GM19455 (cell line): ENCODE results near the gene DIAPH2.
"Not testable (repeated sequence)": the region's sequence is repeated elsewhere in the genome, so short reads cannot be mapped to it uniquely, and the experiment has no call there.

Experiments used
- ATAC-seq: cut with Tn5 transposase; IDR thresholded peaks from one replicate; pipeline ENCODE4 v1.9.1; 2021; ENCODE audit not compliant: unreplicated experiment

DIAPH2 gene

DNA sequence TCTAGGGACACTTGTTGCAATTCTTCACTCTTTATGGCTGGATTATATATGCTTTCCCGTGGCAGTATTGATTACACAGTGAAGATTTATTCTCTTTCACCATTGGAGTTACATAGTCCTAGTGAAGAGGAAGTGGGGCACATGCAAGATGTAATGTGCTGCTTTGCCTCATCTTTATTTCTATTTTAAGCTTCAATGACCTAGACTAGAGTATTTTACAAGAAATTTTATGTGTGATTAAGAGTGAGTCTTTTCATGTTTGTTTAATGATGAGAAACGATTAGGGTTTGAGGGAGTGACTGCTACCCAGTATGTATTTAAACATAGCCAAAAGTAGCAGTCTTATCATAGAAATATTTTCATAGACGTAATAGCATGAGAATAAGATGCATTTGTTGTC lies 30.8 kb downstream of the DIAPH2 start:
- ATAC-seq, result no peak

DNA sequence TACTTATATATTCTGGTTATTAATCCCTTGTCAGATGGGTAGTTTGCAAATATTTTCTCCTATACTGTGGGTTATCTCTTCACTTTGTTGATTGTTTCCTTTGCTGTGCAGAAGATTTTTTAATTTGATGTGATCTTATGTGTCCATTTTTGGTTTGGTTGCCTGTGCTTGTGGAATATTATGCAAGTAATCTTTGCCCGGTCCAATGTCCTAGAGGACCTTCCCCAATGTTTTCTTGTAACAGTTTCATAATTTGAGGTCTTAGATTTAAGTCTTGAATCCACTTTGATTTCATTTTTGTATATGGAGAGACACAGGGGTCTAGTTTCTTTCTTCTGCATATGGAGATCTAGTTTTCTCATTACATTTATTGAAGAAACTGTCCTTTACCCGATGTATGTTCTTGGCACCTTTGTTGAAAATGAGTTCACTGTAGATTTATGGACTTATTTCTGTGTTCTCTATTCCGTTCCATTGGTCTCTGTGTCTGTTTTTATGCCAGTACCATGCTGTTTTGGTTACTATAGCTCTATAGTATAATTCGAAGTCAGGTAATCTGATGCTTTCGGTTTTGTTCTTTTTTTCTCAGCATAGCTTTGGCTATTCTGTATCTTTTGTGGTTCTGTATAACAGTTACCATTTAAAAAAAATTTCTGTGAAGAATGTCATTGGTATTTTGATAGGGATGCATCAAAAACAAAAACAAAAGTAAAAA lies 34.7 kb downstream of the DIAPH2 start:
- ATAC-seq, result no peak

DNA sequence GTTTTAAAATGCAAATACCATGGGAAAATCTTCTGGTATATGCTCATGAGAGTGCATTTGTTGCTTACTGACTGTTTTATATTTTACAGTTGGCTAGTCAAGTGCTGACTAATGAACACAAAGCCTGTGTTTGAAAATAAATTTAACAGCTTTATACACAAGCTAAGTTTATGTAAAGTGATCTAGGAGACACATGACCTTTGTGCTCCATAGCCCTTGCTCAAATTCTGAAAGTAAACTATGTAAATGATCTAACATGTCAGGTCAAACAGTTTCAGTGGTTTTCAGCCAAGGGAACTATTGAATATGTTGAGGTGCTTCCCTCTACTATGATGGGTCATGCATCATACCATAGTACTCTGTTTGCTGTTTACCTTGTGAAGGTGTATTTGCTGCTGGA lies 36.7 kb downstream of the DIAPH2 start:
- ATAC-seq, result peak; percentile 99

- no peak for ATAC-seq
These were observed 38.1 kb downstream of the DIAPH2 start for GRCh38 chrX:96722781-96723180.

- no peak for ATAC-seq
These were observed 44.4 kb downstream of the DIAPH2 start for GRCh38 chrX:96729053-96729452.

GRCh38 chrX:96729868-96730643 lies 45.4 kb downstream of the DIAPH2 start:
- no peak for ATAC-seq

- ATAC-seq, result not testable (repeated sequence)
These were observed 46.4 kb downstream of the DIAPH2 start for GRCh38 chrX:96731000-96731399.

DNA sequence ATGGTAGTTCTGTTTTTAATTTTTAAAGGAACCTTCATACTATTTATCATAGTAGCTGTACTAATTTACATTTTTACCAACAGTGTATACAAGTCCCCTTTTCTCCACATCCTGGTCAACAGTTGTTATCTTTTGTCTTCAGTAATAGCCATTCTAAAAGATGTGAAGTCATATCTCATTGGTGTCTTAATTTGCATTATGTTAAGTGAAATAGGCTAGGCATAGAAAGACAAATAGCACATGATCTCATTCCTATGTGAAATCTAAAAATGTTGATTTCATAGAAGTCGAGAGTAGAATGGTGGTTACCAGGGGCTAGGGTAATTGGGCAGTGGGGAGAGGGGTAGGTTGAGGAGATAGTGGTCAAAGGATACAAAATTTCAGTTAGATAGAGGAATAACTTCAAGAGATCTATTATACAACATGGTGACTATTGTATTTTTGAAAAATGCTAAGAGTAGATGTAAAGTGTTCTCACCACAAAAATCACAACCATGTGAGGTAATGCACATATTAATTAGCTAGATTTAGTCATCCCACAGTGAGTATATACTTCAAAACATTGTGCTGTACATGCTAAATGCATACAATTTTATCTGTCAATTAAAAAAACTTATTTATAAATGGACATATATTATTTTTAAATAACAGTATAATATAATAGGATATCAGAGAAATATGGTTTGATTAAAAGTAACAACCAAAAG lies 58.9 kb downstream of the DIAPH2 start:
- ATAC-seq, result no peak

GRCh38 chrX:96752781-96753180 lies 68.1 kb downstream of the DIAPH2 start:
- ATAC-seq, result no peak

DNA sequence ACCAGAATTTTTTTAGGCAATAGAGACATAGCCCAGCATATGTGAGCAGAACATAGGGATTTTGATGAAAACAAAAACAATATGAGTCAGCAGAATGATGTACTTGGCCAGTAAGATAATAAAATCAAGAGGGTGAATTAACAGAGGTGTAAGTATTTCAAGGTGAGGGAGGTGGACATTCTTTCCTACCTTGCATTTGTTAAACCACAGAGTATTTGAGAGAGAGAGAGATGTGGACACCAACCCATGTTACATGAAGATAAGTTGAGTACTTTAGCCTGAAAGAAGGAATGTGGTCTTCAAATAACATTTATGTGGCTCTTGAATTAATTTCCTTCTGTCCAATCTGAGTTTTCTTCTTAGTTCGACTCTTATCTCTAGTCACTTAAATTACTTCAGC lies 68.6 kb downstream of the DIAPH2 start:
- ATAC-seq, result no peak

DNA sequence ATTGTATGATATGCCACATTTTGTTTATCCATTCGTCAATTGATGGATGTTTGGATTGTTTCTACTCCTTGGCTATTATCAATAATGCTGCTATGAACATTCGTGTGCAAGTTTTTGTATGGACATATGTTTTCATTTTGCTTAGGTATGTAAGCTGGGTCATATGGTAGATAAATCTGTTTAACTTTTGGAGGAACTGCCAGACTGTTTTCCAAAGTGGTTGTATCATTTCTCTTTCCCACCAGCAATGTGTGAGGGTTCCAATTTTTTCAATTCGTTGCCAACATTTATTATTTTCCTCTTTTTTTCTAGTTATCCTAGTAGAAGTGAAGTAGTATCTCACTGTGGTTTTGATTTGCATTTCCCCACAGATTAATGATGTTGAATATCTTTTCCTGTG lies 71.8 kb downstream of the DIAPH2 start:
- no peak for ATAC-seq

DNA sequence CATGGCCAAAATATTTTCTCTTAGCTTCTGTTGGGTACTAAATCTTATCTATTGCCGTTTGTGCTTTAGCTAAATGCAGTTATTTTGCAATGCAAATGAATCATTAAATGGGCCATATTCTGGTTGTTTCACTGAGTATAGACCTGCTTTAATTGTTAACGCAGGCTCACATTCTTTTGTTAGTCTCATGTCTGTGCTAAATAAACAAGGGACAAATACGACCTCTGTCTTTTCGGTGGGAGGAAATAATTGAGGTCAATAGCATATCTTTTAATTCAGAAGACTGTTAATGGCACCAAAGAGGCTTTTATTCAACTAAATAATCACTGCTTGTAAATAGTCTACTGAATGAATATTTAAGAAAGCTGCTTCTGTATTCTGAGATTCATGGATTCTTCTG lies 76.9 kb downstream of the DIAPH2 start:
- no peak for ATAC-seq

DNA sequence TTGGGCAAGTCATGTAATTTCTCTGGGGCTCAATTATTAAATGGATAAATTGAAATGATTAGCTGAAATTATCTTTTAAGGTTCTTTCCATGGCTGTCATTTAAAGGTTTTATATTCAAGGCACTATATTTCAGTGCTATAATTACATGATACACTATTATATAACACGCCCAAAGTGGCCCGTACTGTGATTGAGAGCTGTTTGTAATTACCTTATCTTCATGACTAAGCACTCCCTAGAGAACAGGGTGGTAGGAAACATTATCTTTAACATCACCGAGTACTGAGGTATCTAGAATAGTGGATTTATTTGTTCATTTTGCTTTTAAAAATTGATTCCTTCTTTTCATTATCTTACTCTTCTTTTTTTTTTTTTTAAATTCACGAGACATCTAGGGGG lies 79.0 kb downstream of the DIAPH2 start:
- ATAC-seq, result no peak

GRCh38 chrX:96764864-96765263 lies 80.2 kb downstream of the DIAPH2 start:
- peak; percentile 76 for ATAC-seq

DNA sequence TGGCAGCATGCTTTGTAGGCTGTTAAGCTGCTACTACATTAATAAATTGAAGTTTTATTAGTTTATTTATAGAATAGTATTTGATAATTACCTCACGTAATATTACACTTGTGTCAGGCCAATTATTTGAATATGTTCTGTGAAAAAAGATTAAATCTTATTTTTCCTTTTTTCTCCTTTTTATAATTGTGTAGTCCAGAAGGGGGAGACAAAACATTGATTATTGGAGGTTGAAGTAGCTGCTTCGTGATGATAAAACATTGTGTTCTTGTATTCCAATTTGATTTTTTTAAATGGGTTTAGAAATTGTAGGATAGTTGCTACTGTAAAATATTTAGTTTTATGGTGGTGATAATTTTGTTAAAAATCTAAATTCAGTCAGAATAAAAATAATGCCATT lies 85.7 kb downstream of the DIAPH2 start:
- ATAC-seq, result no peak

- no peak for ATAC-seq
These were observed 86.8 kb downstream of the DIAPH2 start for GRCh38 chrX:96771486-96771885.

DNA sequence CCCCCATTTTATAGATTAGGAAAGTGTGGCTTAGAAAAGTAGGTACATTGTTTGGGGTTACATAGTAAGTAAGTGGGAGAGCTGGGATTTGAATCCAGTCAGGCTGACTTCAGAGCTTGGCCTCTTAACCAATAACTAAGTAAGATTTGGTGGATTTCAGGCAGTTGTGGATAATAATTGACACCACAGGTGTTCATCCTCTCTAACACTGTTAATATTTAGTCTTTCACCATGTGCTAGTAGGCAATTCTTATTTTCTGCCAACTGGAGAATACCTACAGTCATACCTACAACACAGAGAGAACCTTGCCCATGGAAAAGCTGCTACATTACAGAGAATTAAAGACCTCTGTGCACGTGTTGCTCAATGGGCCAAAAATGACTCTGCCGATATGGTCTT lies 89.5 kb downstream of the DIAPH2 start:
- ATAC-seq, result no peak

DNA sequence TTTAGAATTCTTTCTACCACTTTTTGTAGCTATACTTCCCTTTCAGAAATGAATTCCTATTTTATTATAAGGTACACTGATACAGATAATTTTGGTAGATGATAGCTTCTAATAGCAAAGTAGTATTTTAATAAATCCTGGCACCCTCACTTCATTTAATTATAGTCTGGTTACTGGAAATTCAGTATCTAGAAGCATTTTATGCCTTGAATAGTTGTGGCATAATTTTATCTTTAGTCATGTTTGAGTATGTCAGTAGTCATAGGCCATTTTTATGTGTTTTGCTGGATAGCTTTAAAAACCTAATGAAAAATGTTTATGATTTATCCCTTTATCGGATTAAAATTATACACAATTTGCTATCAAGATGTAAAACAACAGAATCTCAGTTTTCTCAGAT lies 92.3 kb downstream of the DIAPH2 start:
- no peak for ATAC-seq

- ATAC-seq, result no peak
These were observed 106.9 kb downstream of the DIAPH2 start for GRCh38 chrX:96791559-96791958.

DNA sequence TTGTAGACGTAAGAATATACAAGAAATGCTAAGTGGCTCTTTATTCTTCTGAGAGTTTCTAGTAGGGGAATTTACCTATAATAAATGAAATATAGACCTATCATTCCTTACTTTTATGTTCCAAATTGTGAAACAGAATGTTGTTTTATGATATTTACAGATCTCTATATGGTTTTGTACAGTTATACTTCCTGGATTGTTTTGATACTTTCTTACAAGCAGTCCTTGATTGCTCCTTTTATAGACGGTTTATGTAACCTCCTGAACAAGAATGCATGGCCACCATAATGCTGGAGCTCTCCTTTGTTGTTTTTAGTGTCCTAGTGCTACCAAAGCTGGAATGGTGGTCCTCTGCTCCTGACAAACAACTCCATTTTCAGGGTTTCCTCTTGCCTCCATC lies 107.4 kb downstream of the DIAPH2 start:
- no peak for ATAC-seq

DNA sequence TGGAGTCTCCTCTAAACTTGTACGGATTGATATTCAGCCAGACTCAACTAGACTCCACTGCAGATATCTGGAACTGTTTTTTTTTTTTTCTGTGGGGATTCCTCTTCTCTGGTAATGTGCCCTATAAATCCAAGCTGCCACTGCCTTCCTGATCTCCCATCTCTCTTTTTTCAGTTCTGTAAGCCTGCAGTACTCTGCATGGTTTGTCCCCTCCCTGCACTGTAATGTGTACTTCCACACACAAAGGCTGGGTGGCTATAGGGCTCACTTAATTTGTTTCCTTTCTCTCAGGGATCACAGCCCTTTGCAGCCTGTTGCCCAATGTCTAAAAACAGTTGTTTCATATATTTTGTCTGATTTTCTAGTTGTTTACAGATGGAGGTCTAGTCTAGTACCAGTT lies 114.3 kb downstream of the DIAPH2 start:
- no peak for ATAC-seq

DNA sequence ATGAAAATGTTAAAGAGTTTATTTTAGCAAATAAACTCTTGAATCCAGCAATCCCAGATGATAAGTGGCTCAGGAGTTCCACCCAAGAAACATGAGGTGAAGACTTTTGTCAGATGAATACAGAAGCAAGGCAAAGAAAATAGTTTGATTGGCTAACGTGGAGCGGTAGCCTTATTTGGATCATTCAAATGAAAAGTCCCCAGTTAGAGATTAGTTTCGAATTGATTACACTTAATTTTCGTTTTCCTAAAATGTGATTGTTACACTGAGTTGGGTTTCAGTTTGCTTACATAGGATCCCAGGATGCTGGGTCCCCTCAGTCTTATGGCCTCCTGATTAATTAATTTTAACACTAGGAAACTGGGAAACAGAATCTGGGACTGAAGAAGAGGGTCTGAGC lies 122.7 kb downstream of the DIAPH2 start:
- no peak for ATAC-seq
